SK-N-SH (cell line): ENCODE results near the gene SULF2. TPM values are rescaled to one million over a fixed set of nuclear protein-coding genes. Genes with fewer than 3 reads are reported as not detected.

Experiments used
- CTCF ChIA-PET: fragments of 300-600, 350-600 bp; formaldehyde crosslinking; extraction: SDS; loops from one replicate; lab custom pipeline; 2021; lab: Yijun Ruan, JAX
- POLR2A ChIA-PET: fragments of 350-600 bp; sonication (Branson Sonifier 250); formaldehyde crosslinking; extraction: SDS; loops from one replicate; lab custom pipeline; 2020; ENCODE audit warnings: antibody characterized with exemption, inconsistent platforms; lab: Yijun Ruan, JAX
- DNase-seq: peaks from one replicate; pipeline ENCODE4 v3.0.0; 2012
- H2AFZ ChIP-seq: fragments of 200-600 bp; sonication (generic); 2 replicates; pipeline ENCODE4 v1.8.1; 2016; ENCODE audit warnings: antibody characterized with exemption, mild to moderate bottlenecking, low read depth
- H3F3A ChIP-seq: fragments of 200-600 bp; sonication (generic); replicated peaks from 2 replicates; pipeline ENCODE3; 2016; ENCODE audit warnings: antibody characterized with exemption, mild to moderate bottlenecking; ENCODE audit not compliant: insufficient read depth
- H3K27ac ChIP-seq, 2 experiments: fragments of 200-500 bp in 1 of 2; fragments of 200-600 bp in 1 of 2; sonication (Bioruptor generic) in 1 of 2; sonication (generic), shearing (Covaris generic) in 1 of 2; 2 replicates each; pipeline versions ENCODE4 v1.5.1 to v1.6.1; 2014 to 2016; ENCODE audit warnings: low read depth in 2 of 2, inconsistent platforms in 1 of 2, low read length in 1 of 2, mild to moderate bottlenecking in 1 of 2, mixed read lengths in 1 of 2
- H3K27me3 ChIP-seq: fragments of 200-600 bp; sonication (generic), shearing (Covaris generic); 2 replicates; pipeline ENCODE4 v1.6.1; 2016; ENCODE audit warnings: mixed run types; ENCODE audit not compliant: insufficient read depth
- H3K36me3 ChIP-seq, 2 experiments: fragments of 200-500 bp in 1 of 2; fragments of 200-600 bp in 1 of 2; sonication (Bioruptor generic) in 1 of 2; sonication (generic) in 1 of 2; replicated peaks in 1 of 2; 2 replicates each; pipeline versions ENCODE3 to v1.5.1; 2014 to 2016; ENCODE audit warnings: low read length in 1 of 2, mild to moderate bottlenecking in 1 of 2; ENCODE audit not compliant: insufficient read depth in 2 of 2, control insufficient read depth in 1 of 2
- H3K4me1 ChIP-seq, 2 experiments: fragments of 200-500 bp in 1 of 2; fragments of 200-600 bp in 1 of 2; sonication (Bioruptor generic) in 1 of 2; sonication (generic), shearing (Covaris generic) in 1 of 2; 2 replicates each; pipeline versions ENCODE4 v1.5.1 to v1.6.1; 2014 to 2016; ENCODE audit warnings: low read depth in 1 of 2, low read length in 1 of 2, mixed run types in 1 of 2; ENCODE audit not compliant: insufficient read depth in 2 of 2, control insufficient read depth in 1 of 2
- H3K4me2 ChIP-seq: fragments of 200-600 bp; sonication (generic), shearing (Covaris generic); 2 replicates; pipeline ENCODE4 v1.6.1; 2017; ENCODE audit warnings: mixed run types
- H3K4me3 ChIP-seq, 2 experiments: fragments of 200-500 bp in 1 of 2; fragments of 200-600 bp in 1 of 2; sonication (Bioruptor generic) in 1 of 2; sonication (generic), shearing (Covaris generic) in 1 of 2; 2 replicates each; pipeline versions ENCODE4 v1.5.1 to v1.8.1; 2014 to 2016; ENCODE audit warnings: low read depth in 2 of 2, inconsistent platforms in 1 of 2, low read length in 1 of 2, mild to moderate bottlenecking in 1 of 2, mixed read lengths in 1 of 2, moderate library complexity in 1 of 2
- H3K79me2 ChIP-seq: fragments of 200-600 bp; sonication (generic); 2 replicates; pipeline ENCODE4 v1.8.1; 2017; ENCODE audit warnings: mild to moderate bottlenecking; ENCODE audit not compliant: insufficient read depth
- H3K9ac ChIP-seq: fragments of 200-600 bp; sonication (generic); 2 replicates; pipeline ENCODE4 v1.6.1; 2017; ENCODE audit warnings: mixed run types
- H3K9me2 ChIP-seq: fragments of 200-600 bp; sonication (generic); 2 replicates; pipeline ENCODE4 v1.6.1; 2017; ENCODE audit warnings: mixed run types
- H3K9me3 ChIP-seq: fragments of 200-600 bp; sonication (generic); 2 replicates; pipeline ENCODE4 v1.6.1; 2017; ENCODE audit warnings: mixed run types, mild to moderate bottlenecking, moderate library complexity
- H4K20me1 ChIP-seq: fragments of 200-600 bp; sonication (generic); 2 replicates; pipeline ENCODE4 v1.6.1; 2017; ENCODE audit warnings: mild to moderate bottlenecking, mixed run types; ENCODE audit not compliant: insufficient read depth
- CTCF ChIP-seq: fragments of 200-600 bp; sonication (generic); IDR thresholded peaks from 2 replicates; pipeline ENCODE4 v1.6.1; 2017; ENCODE audit warnings: antibody characterized with exemption, mild to moderate bottlenecking, moderate library complexity
- EP300 ChIP-seq, 2 experiments: IDR thresholded peaks; 2 replicates each; pipeline versions ENCODE4 v1.4.0 to v1.6.1; 2012; ENCODE audit warnings: borderline replicate concordance in 1 of 2, low read depth in 1 of 2, low read length in 1 of 2
- FOSL2 ChIP-seq: IDR thresholded peaks from 2 replicates; pipeline ENCODE4 v1.4.0; 2012; ENCODE audit warnings: low read depth, mild to moderate bottlenecking, moderate library complexity, borderline replicate concordance
- FOXJ3 ChIP-seq: sonication (generic); formaldehyde crosslinking; IDR thresholded peaks from 2 replicates; pipeline ENCODE4 v1.5.1; 2020; ENCODE audit warnings: mild to moderate bottlenecking, missing genetic modification reagents
- GABPA ChIP-seq: IDR thresholded peaks from 2 replicates; pipeline ENCODE4 v1.4.0; 2012; ENCODE audit warnings: low read depth, mild to moderate bottlenecking
- GATA2 ChIP-seq: sonication (generic); formaldehyde crosslinking; IDR thresholded peaks from 2 replicates; pipeline ENCODE4 v1.5.0; 2020; ENCODE audit warnings: mild to moderate bottlenecking, missing genetic modification reagents
- MXI1 ChIP-seq: IDR thresholded peaks from 2 replicates; pipeline ENCODE4 v1.6.1; 2012; ENCODE audit warnings: mild to moderate bottlenecking, low read depth, low read length, improper control_type of control experiment
- NRF1 ChIP-seq: IDR thresholded peaks from 2 replicates; pipeline ENCODE4 v1.6.1; 2012; ENCODE audit warnings: low read depth, mild to moderate bottlenecking, low read length
- PBX3 ChIP-seq: IDR thresholded peaks from 2 replicates; pipeline ENCODE4; 2012
- RAD21 ChIP-seq: IDR thresholded peaks from 2 replicates; pipeline ENCODE4 v1.6.1; 2012; ENCODE audit warnings: mild to moderate bottlenecking, low read length
- RCOR1 ChIP-seq: fragments of 150-350 bp; IDR thresholded peaks from 2 replicates; pipeline ENCODE4 v1.6.1; 2017; ENCODE audit warnings: antibody characterized with exemption, low read length
- RFX5 ChIP-seq: IDR thresholded peaks from 2 replicates; pipeline ENCODE4 v1.6.1; 2012; ENCODE audit warnings: mild to moderate bottlenecking, improper control_type of control experiment, low read length
- RXRA ChIP-seq: IDR thresholded peaks from 2 replicates; pipeline ENCODE4 v1.4.0; 2012; ENCODE audit warnings: low read depth, mild to moderate bottlenecking, borderline replicate concordance
- SIN3A ChIP-seq: IDR thresholded peaks from 2 replicates; pipeline ENCODE4 v1.6.1; 2012; ENCODE audit warnings: low read depth, mild to moderate bottlenecking, low read length, moderate library complexity, borderline replicate concordance
- TAF1 ChIP-seq: IDR thresholded peaks from 2 replicates; pipeline ENCODE4 v1.6.1; 2012; ENCODE audit warnings: low read depth, mild to moderate bottlenecking, low read length, moderate library complexity, borderline replicate concordance
- USF1 ChIP-seq: IDR thresholded peaks from 2 replicates; pipeline ENCODE4 v1.4.0; 2012; ENCODE audit warnings: low read depth, borderline replicate concordance
- YY1 ChIP-seq: IDR thresholded peaks from 2 replicates; pipeline ENCODE4 v1.4.0; 2012; ENCODE audit warnings: low read depth, mild to moderate bottlenecking
- ZBTB33 ChIP-seq: IDR thresholded peaks from 2 replicates; pipeline ENCODE4 v1.4.0; 2012; ENCODE audit warnings: low read depth, borderline replicate concordance
- WGBS: methylation state at CpG from one replicate; pipeline ENCODE4 v1.1.6; 2017; ENCODE audit warnings: low lambda C conversion rate; 5-methylcytosine and 5-hydroxymethylcytosine counted together
- polyA plus RNA-seq, 3 experiments: library from polyadenylated mRNA; depleted of rRNA; stranded (reverse); fragments of >200 nt; gene quantifications; 2 replicates each; pipeline ENCODE4 v1.2.3, GENCODE V29; 2012

The SULF2 gene
- polyA plus RNA-seq, 1 of the 3 experiments (the other 2 are of a cell fraction), result 20.2 TPM

- Histone ChIP-seq H4K20me1 (no peaks in the 10 kb centered on the region), H3K9me2 (no peaks in the 10 kb centered on the region), H2AFZ (no peak overlapping the region), H3F3A (no peaks in the 10 kb centered on the region), H3K27me3 (no peaks in the 10 kb centered on the region), H3K4me2 (no peak overlapping the region), H3K4me3 (no peak overlapping the region), H3K79me2 (no peaks in the 10 kb centered on the region), H3K9ac (no peak overlapping the region), H3K9me3 (no peaks in the 10 kb centered on the region), H3K36me3 (peaks cover 0 to 3% of the 10 kb centered on the region in 2 experiments), H3K4me1 (peaks cover 0 to 8% of the 10 kb centered on the region in 2 experiments; a peak in 1 of 4 replicates), H3K27ac (no peak overlapping the region)
- TF ChIP-seq TAF1 (no peak), GATA2 (no peak), FOSL2 (no peak), MXI1 (no peak), FOXJ3 (CRISPR knock-in tag) (no peak), RCOR1 (no peak), YY1 (no peak), ZBTB33 (no peak), NRF1 (no peak), GABPA (no peak), CTCF (no peak), RFX5 (no peak), SIN3A (no peak), PBX3 (no peak), RXRA (no peak), EP300 (IDR thresholded peaks at IDR 0.05; ENCODE audit: borderline replicate concordance in 1 of 2, low read depth in 1 of 2, low read length in 1 of 2) (no peak), USF1 (no peak), RAD21 (no peak)
- ChIA-PET POLR2A (no interaction called here), CTCF (interaction anchor here (1.1 to 24.9 kb wide), 7 partner anchors 29 to 944 kb away, joined by 3 to 437 read pairs (median 25); partner anchors contain the start of gene SULF2)
- 63% methylated on average over 2 of the region's 4 CpGs for WGBS
- no peak for DNase-seq
These were observed 105.8 kb downstream of the SULF2 start for GRCh38 chr20:47679462-47679861.
